Uterus (tissue), 4 donors: Measurements from ENCODE around the gene KRT71. TPM values are rescaled to one million over a fixed set of nuclear protein-coding genes. Genes with fewer than 3 reads are reported as not detected.

ENCODE experiments used
- DNase-seq, 2 donors: peaks; one replicate each; pipeline ENCODE4 v3.0.0-alpha.2; 2019 to 2020
- H3K27ac ChIP-seq, 2 donors: fragments of 200-600 bp; sonication (generic); 1 replicate in 1 of 2; 2 replicates in 1 of 2; pipeline ENCODE4 v1.5.1; 2016 to 2018
- H3K27me3 ChIP-seq, 2 donors: fragments of 200-600 bp; sonication (generic); one replicate each; pipeline ENCODE4 v1.5.1; 2018 to 2019; ENCODE audit warnings: control low read depth in 1 of 2
- H3K36me3 ChIP-seq, 2 donors: fragments of 200-600 bp; sonication (generic); one replicate each; pipeline ENCODE4 v1.5.1; 2019; ENCODE audit warnings: control low read depth in 1 of 2
- H3K4me1 ChIP-seq, 2 donors: fragments of 200-600 bp; sonication (generic); one replicate each; pipeline ENCODE4 v1.5.1; 2018 to 2019; ENCODE audit warnings: control low read depth in 1 of 2
- H3K4me3 ChIP-seq, 2 donors: fragments of 200-600 bp; sonication (generic); 1 replicate in 1 of 2; 2 replicates in 1 of 2; pipeline ENCODE4 v1.5.1; 2018 to 2019; ENCODE audit warnings: mild to moderate bottlenecking in 1 of 2
- H3K9me3 ChIP-seq, 2 donors: fragments of 200-600 bp; sonication (generic); one replicate each; pipeline ENCODE4 v1.5.1; 2019; ENCODE audit warnings: control low read depth in 1 of 2
- POLR2A ChIP-seq, 2 donors: fragments of 450-650 bp; IDR thresholded peaks; one replicate each; pipeline ENCODE4 v1.6.1; 2016; ENCODE audit warnings: antibody characterized with exemption in 2 of 2, mild to moderate bottlenecking in 1 of 2, moderate library complexity in 1 of 2
- intact Hi-C: fragments of 100-400 bp; cut with DNase I; formaldehyde crosslinking; loops from one replicate; pipeline ENCODE4 v1.15.1; 2023; ENCODE audit warnings: low total_unique reads
- total RNA-seq, 4 donors: library from RNA; depleted of rRNA in 3 of 4; stranded (reverse); fragments of >200 nt in 3 of 4; gene quantifications; one replicate each; pipeline versions ENCODE4 v1.1.0 to v1.2.4, GENCODE V29; 2014 to 2023
- TF ChIP-seq, protein P1 (sequence below), 4 experiments: fragments of 200-600 bp in 2 of 4; fragments of 450-650 bp in 2 of 4; sonication (generic) in 2 of 4; IDR thresholded peaks; one replicate each; pipeline ENCODE4 v1.5.1; 2016 to 2019; ENCODE audit warnings: antibody characterized with exemption in 4 of 4, mild to moderate bottlenecking in 2 of 4, moderate library complexity in 1 of 4
- donor health status: DM: yes; HTN: yes; CAD: no.

The KRT71 gene
- not detected for total RNA-seq

DNA sequence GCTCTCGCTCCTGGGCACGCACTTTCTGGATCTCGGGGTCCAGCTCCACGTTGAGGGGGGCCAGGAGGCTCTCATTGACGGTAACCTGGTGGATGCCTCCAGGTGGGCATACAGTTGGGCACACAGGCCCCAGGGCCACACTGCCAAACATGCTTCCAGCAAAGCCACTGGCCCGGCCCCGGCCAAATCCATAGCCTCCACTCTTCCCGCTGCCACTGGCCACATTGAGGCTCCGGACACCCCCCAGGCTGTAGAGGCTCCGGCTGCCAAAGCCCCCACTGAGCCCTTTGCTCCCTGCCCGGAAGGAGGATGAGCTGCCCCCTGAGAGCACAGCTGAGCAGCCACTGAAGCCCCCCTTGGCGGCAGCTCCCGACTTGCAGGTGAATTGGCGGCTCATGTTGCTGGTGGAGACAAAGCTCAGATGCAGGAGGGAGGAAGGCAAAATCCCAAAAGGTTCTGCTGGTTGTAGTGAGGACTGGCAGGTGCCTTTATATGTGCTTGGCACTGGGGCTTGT lies at the start of gene KRT71:
Gene KRT71, minus strand, starts transcription at position 465 of the 515 bp plus-strand sequence. Its CDS starts 68 bp downstream, at position 397.
- Histone ChIP-seq H3K27ac (no peak within 1 kb of the TSS), H3K36me3 (no peaks in the 10 kb centered on the region), H3K4me1 (no peaks in the 10 kb centered on the region), H3K4me3 (no peak within 1 kb of the TSS), H3K9me3 (no peaks in the 10 kb centered on the region), H3K27me3 (no peaks in the 10 kb centered on the region)
- intact Hi-C loops, result no loop called here
- TF ChIP-seq, protein P1, sequence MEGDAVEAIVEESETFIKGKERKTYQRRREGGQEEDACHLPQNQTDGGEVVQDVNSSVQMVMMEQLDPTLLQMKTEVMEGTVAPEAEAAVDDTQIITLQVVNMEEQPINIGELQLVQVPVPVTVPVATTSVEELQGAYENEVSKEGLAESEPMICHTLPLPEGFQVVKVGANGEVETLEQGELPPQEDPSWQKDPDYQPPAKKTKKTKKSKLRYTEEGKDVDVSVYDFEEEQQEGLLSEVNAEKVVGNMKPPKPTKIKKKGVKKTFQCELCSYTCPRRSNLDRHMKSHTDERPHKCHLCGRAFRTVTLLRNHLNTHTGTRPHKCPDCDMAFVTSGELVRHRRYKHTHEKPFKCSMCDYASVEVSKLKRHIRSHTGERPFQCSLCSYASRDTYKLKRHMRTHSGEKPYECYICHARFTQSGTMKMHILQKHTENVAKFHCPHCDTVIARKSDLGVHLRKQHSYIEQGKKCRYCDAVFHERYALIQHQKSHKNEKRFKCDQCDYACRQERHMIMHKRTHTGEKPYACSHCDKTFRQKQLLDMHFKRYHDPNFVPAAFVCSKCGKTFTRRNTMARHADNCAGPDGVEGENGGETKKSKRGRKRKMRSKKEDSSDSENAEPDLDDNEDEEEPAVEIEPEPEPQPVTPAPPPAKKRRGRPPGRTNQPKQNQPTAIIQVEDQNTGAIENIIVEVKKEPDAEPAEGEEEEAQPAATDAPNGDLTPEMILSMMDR (IDR thresholded peaks at IDR 0.05), result no peak
- no peak for TF ChIP-seq POLR2A (IDR thresholded peaks at IDR 0.05)
- DNase-seq, result no peak

DNA sequence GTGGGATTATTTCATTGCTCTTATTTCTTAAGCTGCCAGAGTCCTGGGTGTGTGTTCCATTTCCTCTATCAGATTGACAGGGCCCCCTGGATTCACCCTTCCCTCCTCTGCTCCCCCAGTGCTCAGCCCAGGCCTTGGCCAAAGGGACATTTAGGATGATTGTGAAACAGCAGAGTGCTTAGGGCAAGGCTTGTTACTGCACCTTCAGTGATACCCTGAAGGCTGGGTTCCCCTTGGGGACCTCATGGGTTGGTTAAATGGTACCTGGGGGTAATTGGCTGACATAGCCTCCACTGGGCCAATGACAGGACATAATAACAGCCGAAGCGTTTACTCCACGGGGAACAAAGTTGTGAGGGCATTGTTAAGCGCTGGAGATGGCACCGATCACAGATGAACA lies 49.6 kb upstream of the KRT71 start:
- Histone ChIP-seq H3K4me3 (no peak overlapping the region), H3K4me1 (no peaks in the 10 kb centered on the region), H3K36me3 (no peaks in the 10 kb centered on the region), H3K9me3 (no peaks in the 10 kb centered on the region), H3K27ac (no peak overlapping the region), H3K27me3 (peaks cover 0 to 9% of the 10 kb centered on the region in 2 donors)
- no peak for DNase-seq
- intact Hi-C loops, result no loop called here
- TF ChIP-seq, protein P1 (IDR thresholded peaks at IDR 0.05), result no peak
- TF ChIP-seq POLR2A (IDR thresholded peaks at IDR 0.05), result no peak

DNA sequence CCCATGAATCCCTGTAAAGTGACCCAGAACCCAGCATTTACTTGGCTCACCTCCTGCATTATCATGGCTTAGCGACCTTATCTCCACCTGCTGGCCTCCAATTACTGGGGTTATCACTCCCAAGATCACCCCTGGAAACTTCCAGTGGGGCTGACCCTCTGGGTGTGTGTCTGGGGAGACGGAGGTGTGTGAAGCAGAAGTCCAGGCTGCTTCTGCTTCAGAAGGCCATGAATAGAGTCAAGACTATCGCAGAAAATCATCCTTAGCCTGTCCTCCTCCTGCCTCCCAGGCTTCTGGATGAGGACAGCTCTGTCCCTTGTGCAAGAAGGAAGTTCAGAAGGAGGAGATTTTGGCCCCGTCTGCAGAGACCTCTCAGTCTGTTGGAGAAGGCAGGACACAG lies 48.7 kb upstream of the KRT71 start:
- Histone ChIP-seq H3K36me3 (no peaks in the 10 kb centered on the region), H3K27ac (no peak overlapping the region), H3K9me3 (no peaks in the 10 kb centered on the region), H3K4me1 (no peaks in the 10 kb centered on the region), H3K27me3 (peaks cover 0 to 9% of the 10 kb centered on the region in 2 donors), H3K4me3 (no peak overlapping the region)
- TF ChIP-seq, protein P1 (IDR thresholded peaks at IDR 0.05), result no peak
- no peak for TF ChIP-seq POLR2A (IDR thresholded peaks at IDR 0.05)
- intact Hi-C loops, result no loop called here
- no peak for DNase-seq

DNA sequence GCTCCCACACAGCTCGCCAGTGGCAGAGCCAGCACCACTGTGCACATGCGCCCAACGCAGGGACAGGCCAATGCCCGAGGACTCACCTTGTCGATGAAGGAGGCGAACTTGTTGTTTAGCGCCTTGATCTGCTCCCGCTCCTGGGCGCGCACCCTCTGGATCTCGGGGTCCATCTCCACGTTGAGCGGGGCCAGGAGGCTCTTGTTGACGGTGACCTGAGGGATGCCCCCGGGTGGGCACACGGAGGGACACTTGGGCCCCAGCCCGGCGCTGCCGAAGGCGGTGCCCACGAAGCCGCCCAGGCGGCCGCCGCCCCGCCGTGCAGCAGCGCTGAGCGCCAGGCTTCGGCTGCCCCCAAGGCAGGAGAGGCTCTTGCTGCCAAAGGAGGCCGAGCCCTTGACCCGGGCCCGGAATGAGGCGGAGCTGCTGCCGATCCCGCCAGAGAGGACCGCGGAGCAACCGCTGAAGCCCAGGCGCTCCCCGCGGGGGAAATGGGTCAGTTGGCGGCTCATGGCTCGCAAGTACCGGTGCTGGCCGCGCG lies 48.1 kb upstream of the KRT71 start, which contains the start of gene KRT72:
Gene KRT72, minus strand, starts transcription at position 523 of the 541 bp plus-strand sequence. Its CDS starts 11 bp downstream, at position 512.
- H3K27ac ChIP-seq, result no peak within 1 kb of the TSS
- intact Hi-C loops, result no loop called here
- no peaks in the 10 kb centered on the region for H3K9me3 ChIP-seq
- no peak for TF ChIP-seq POLR2A (IDR thresholded peaks at IDR 0.05)
- TF ChIP-seq, protein P1 (IDR thresholded peaks at IDR 0.05), result no peak
- H3K36me3 ChIP-seq, result no peaks in the 10 kb centered on the region
- peaks cover 0 to 9% of the 10 kb centered on the region in 2 donors for H3K27me3 ChIP-seq
- H3K4me1 ChIP-seq, result no peaks in the 10 kb centered on the region
- no peak for DNase-seq
- H3K4me3 ChIP-seq, result no peak within 1 kb of the TSS

DNA sequence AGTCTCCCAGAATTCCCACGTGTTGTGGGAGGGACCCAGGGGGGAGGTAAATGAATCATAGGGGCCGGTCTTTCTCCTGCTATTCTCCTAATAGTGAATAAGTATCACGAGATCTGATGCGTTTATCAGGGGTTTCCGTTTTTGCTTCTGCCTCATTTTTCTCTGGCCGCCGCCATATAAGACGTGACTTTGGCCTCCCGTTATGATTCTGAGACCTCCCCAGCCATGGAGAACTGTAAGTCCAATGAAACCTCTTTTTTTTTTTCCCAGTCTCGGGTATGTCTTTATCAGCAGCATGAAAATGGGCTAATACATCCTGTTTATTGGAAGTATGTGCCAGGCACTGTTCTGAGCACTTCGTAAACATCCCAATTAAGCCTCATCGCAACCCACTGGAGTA lies 47.5 kb upstream of the KRT71 start:
- no peak for DNase-seq
- TF ChIP-seq, protein P1 (IDR thresholded peaks at IDR 0.05), result no peak
- Histone ChIP-seq H3K9me3 (no peaks in the 10 kb centered on the region), H3K36me3 (no peaks in the 10 kb centered on the region), H3K4me3 (no peak overlapping the region), H3K4me1 (no peaks in the 10 kb centered on the region), H3K27ac (no peak overlapping the region), H3K27me3 (peaks cover 0 to 9% of the 10 kb centered on the region in 2 donors)
- intact Hi-C loops, result no loop called here
